IPS-15b (cell line): ENCODE data around the gene HAUS5.
"Not testable (repeated sequence)": the region's sequence is repeated elsewhere in the genome, so short reads cannot be mapped to it uniquely, and the experiment has no call there.

ENCODE experiments used
- H3K27me3 ChIP-seq: one replicate; pipeline ENCODE4 v1.6.1; 2013; ENCODE audit warnings: low read length; ENCODE audit not compliant: control insufficient read depth, insufficient read depth
- H3K36me3 ChIP-seq: one replicate; pipeline ENCODE4 v1.6.1; 2013; ENCODE audit warnings: low read length; ENCODE audit not compliant: control insufficient read depth, insufficient read depth
- H3K4me1 ChIP-seq: one replicate; pipeline ENCODE4 v1.6.1; 2013; ENCODE audit warnings: mild to moderate bottlenecking, low read length; ENCODE audit not compliant: control insufficient read depth, insufficient read depth
- H3K4me3 ChIP-seq: one replicate; pipeline ENCODE4 v1.5.1; 2013; ENCODE audit warnings: low read depth, low read length
- H3K9ac ChIP-seq: one replicate; pipeline ENCODE4 v1.6.1; 2013; ENCODE audit warnings: low read depth, mild to moderate bottlenecking, low read length
- H3K9me3 ChIP-seq: one replicate; pipeline ENCODE4 v1.6.1; 2013; ENCODE audit warnings: mild to moderate bottlenecking, low read length; ENCODE audit not compliant: control insufficient read depth, insufficient read depth

Gene HAUS5

DNA sequence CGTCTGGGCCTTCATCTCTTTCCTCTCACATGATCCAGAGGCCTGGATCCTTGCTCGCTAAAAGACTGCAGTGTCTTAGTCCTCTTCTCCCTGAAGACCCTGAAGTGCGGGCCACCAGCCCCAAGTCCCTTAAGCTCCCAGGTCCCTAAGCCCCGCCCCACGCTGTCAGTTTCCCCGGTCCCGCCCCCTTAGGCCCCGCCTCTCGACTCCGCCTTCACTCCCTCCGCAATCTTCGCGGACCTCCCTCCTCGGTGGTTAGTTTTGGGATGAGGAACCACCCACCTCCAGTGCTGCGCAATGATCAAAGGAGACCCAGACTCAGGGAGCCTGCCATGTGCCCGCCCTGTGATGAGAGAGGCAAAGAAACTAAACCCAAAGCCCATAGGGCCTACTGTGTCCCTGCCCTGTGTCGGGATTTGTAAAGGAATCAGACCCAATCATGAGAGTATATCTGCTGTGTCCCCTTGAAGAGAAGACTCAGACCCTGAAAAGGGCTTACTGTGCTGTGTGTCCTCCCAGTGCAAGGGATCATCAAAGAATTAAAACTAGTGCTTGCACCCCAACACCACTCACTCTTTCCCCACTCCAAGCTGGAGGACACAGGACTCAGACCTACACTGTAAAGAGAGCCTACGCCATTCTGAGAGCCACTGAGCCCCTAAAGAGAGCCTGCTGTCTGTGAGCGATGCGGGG is 32.6 kb downstream of the HAUS5 start:
- H3K4me1 ChIP-seq, result peaks cover 8% of the 10 kb centered on the region
- H3K9ac ChIP-seq, result no peak overlapping the region
- no peaks in the 10 kb centered on the region for H3K36me3 ChIP-seq
- peak overlapping the region; percentile 79 for H3K4me3 ChIP-seq
- no peaks in the 10 kb centered on the region for H3K9me3 ChIP-seq
- peaks cover 26% of the 10 kb centered on the region for H3K27me3 ChIP-seq

DNA sequence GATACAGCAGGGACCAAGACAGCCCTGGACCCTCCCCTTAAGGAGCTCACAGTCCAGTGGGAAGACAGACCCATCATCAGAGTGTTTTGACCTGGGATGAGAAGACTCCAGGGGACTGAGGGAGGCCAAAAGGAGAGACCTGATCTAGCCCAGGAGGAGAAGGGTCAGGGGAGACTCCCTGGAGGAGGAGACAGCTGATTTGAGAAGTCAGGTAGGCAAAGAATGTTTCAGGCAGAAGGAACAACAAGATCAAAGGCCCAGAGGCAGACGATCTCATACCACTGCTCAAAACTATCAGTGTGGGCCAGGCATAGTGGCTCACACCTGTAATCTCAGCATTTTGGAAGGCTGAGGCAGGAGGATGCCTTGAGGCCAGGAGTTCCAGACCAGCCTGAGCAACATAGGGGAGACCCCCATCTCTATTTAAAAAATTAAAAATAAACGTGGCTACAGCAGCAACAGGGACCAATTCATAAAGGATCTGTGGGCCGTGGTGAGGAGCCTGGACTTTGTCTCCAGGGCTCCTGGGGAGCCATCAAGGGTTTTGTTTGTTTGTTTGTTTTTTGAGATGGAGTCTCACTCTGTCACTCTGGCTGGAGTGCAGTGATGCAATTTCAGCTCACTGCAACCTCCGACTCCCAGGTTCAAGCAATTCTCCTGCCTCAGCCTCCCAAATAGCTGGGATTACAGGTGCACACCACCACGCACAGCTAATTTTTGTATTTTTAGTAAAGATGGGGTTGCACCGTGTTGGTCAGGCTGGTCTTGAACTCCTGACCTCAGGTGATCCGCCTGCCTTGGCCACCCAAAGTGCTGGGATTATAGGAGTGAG is 33.4 kb downstream of the HAUS5 start:
- Histone ChIP-seq H3K36me3 (peaks cover 2% of the 10 kb centered on the region), H3K4me3 (no peak overlapping the region), H3K27me3 (peaks cover 26% of the 10 kb centered on the region), H3K4me1 (peaks cover 8% of the 10 kb centered on the region), H3K9ac (no peak overlapping the region), H3K9me3 (no peaks in the 10 kb centered on the region)

DNA sequence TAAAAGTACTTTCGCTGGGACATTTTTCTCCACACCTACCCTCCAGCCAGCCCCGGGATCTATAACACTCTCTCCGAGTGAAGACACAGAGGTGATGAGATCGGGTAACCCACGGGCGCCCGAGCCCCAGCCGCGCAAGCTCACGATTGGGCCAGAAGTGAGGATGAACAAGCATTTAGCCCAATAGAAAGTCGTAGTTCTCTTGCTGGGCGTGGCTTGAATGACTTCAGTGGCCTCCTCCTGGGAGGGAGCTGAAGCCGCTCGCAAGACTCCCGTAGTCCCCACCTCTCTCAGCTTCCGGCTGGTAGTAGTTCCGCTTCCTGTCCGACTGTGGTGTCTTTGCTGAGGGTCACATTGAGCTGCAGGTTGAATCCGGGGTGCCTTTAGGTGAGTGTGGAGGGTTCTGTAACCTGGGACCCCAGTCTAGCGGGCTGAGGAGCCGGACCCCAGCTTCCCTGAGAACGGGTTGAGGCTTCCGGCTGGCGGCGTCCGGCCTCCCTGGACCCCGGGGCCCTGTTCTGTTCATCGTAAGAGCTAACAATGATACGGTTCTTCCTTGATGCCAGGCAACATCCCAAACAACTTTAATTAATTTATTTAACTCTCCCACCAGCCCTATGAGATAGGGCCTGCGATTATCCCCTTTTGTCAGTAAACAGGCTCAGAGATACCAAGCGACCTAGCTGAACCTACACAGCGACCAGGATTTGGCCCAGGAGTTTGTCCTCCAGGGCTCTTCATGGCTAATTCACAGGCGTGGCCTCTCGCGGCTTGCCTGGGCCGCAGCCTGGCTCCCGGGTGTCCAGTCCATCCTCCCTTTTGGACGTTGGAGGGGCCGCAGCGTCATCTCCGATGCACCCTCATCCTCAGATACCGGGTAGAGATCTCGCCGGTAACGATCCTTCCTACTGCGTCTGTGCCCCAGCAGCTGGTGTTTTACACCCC is 35.8 kb downstream of the HAUS5 start, which contains the start of gene COX6B1:
TSS of gene COX6B1 (plus strand) at position 307 of the 945 bp plus-strand sequence. CDS start 2,921 bp downstream, outside the sequence.
- Histone ChIP-seq H3K36me3 (peaks cover 9% of the 10 kb centered on the region), H3K4me3 (peak within 1 kb of the TSS; percentile 85), H3K4me1 (peaks cover 3% of the 10 kb centered on the region), H3K9ac (peak within 1 kb of the TSS; percentile 83), H3K27me3 (peaks cover 17% of the 10 kb centered on the region), H3K9me3 (no peaks in the 10 kb centered on the region)

- Histone ChIP-seq H3K9ac (no peak overlapping the region), H3K4me3 (no peak overlapping the region), H3K36me3 (peaks cover 21% of the 10 kb centered on the region), H3K9me3 (no peaks in the 10 kb centered on the region), H3K4me1 (no peaks in the 10 kb centered on the region), H3K27me3 (peaks cover 12% of the 10 kb centered on the region)
Observed at GRCh38 chr19:35650581-35650980, 38.0 kb downstream of the HAUS5 start.

GRCh38 chr19:35654828-35655227 is 42.3 kb downstream of the HAUS5 start:
- H3K36me3 ChIP-seq, result peaks cover 36% of the 10 kb centered on the region
- not testable (repeated sequence) for H3K27me3 ChIP-seq, H3K9ac ChIP-seq, H3K9me3 ChIP-seq, H3K4me3 ChIP-seq, H3K4me1 ChIP-seq

- Histone ChIP-seq H3K27me3 (no peaks in the 10 kb centered on the region), H3K4me3 (no peak overlapping the region), H3K9ac (no peak overlapping the region), H3K4me1 (no peaks in the 10 kb centered on the region), H3K36me3 (peaks cover 36% of the 10 kb centered on the region), H3K9me3 (no peaks in the 10 kb centered on the region)
Observed at GRCh38 chr19:35655600-35655999, 43.1 kb downstream of the HAUS5 start.

GRCh38 chr19:35656700-35657099 is 44.2 kb downstream of the HAUS5 start:
- Histone ChIP-seq H3K4me1 (no peaks in the 10 kb centered on the region), H3K27me3 (no peaks in the 10 kb centered on the region), H3K9me3 (no peaks in the 10 kb centered on the region), H3K36me3 (peaks cover 31% of the 10 kb centered on the region), H3K9ac (no peak overlapping the region), H3K4me3 (no peak overlapping the region)

GRCh38 chr19:35657904-35658700 is 45.6 kb downstream of the HAUS5 start:
- Histone ChIP-seq H3K4me3 (no peak overlapping the region), H3K36me3 (peaks cover 27% of the 10 kb centered on the region), H3K27me3 (no peaks in the 10 kb centered on the region), H3K9me3 (no peaks in the 10 kb centered on the region), H3K4me1 (no peaks in the 10 kb centered on the region), H3K9ac (no peak overlapping the region)

- Histone ChIP-seq H3K36me3 (peaks cover 6% of the 10 kb centered on the region), H3K4me3 (no peak overlapping the region), H3K27me3 (no peaks in the 10 kb centered on the region), H3K4me1 (no peaks in the 10 kb centered on the region), H3K9ac (no peak overlapping the region), H3K9me3 (no peaks in the 10 kb centered on the region)
Observed at GRCh38 chr19:35661995-35662340, 49.4 kb downstream of the HAUS5 start.

DNA sequence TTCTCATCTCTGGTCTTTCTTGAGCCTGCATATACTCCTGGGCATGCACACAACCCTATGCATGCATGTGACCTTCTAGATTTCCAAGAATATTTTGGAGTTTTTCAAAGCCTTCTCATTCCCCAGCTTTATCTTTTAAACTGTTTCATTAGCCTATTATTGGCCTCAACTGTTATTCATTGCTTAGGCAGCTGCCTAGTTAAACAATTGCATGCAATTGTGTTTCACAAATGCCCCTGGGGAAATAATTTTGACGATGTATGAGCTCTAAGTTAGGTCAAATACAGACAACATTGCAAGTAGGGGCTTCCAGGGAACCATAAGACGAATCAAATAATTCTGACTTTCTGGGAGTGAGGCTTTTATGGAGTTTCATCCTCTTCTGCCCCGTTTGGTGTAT is 51.4 kb downstream of the HAUS5 start:
- H3K36me3 ChIP-seq, result no peaks in the 10 kb centered on the region
- no peak overlapping the region for H3K9ac ChIP-seq
- H3K4me3 ChIP-seq, result no peak overlapping the region
- peaks cover 2% of the 10 kb centered on the region for H3K27me3 ChIP-seq
- no peaks in the 10 kb centered on the region for H3K4me1 ChIP-seq
- no peaks in the 10 kb centered on the region for H3K9me3 ChIP-seq

- H3K4me1 ChIP-seq, result no peaks in the 10 kb centered on the region
- peaks cover 9% of the 10 kb centered on the region for H3K27me3 ChIP-seq
- no peaks in the 10 kb centered on the region for H3K36me3 ChIP-seq
- H3K9ac ChIP-seq, result no peak overlapping the region
- no peaks in the 10 kb centered on the region for H3K9me3 ChIP-seq
- H3K4me3 ChIP-seq, result no peak overlapping the region
Observed at GRCh38 chr19:35665157-35665556, 52.6 kb downstream of the HAUS5 start.
